Omental fat pad (tissue), 4 donors: ENCODE data around the gene LIF. TPM values are rescaled to one million over a fixed set of nuclear protein-coding genes. Genes with fewer than 3 reads are reported as not detected.
A peak's percentile ranks its signal among the peaks of the same experiment; 100 is the strongest.

Source experiments
- ATAC-seq: fragments of 150-250 bp; one replicate; pipeline ENCODE4 v1.9.1; 2016; ENCODE audit warnings: mild to moderate bottlenecking, moderate library complexity; ENCODE audit not compliant: low FRiP score
- DNase-seq: peaks from one replicate; pipeline ENCODE4 v3.0.0-alpha.2; 2019; ENCODE audit warnings: low spot score
- CTCF ChIP-seq, 3 donors: fragments of 450-650 bp; IDR thresholded peaks; one replicate each; pipeline ENCODE4 v1.5.1; 2016 to 2017; ENCODE audit warnings: antibody characterized with exemption in 3 of 3, mild to moderate bottlenecking in 3 of 3, moderate library complexity in 2 of 3
- total RNA-seq, 4 donors: library from RNA; depleted of rRNA; stranded (reverse); fragments of >200 nt; gene quantifications; one replicate each; pipeline ENCODE4 v1.1.0, GENCODE V29; 2016

LIF gene
- total RNA-seq, 4 donors from 2014 or later: 1.3 to 74.7 (median 24.4) TPM

GRCh38 chr22:30198152-30198825 lies 48.3 kb downstream of the LIF start:
- no peak for TF ChIP-seq CTCF (IDR thresholded peaks at IDR 0.05)
- DNase-seq (no peak), ATAC-seq (no peak)

- no peak for TF ChIP-seq CTCF (IDR thresholded peaks at IDR 0.05)
- ATAC-seq: no peak
- DNase-seq: no peak
These were observed 49.2 kb downstream of the LIF start for GRCh38 chr22:30197389-30197788.

- no peak for ATAC-seq
- TF ChIP-seq CTCF (IDR thresholded peaks at IDR 0.05): no peak
These were observed 49.7 kb downstream of the LIF start for GRCh38 chr22:30196880-30197336.

GRCh38 chr22:30196141-30196879 lies 50.2 kb downstream of the LIF start:
- peak; percentile 88 for ATAC-seq
- no peak for TF ChIP-seq CTCF (IDR thresholded peaks at IDR 0.05)
- peak; percentile 43 for DNase-seq

More at GRCh38 chr22:30196880-30197336, 49.7 kb downstream of the LIF start:
- no peak for DNase-seq

- DNase-seq (no peak), ATAC-seq (no peak)
- TF ChIP-seq CTCF (IDR thresholded peaks at IDR 0.05): no peak
These were observed 51.1 kb downstream of the LIF start for GRCh38 chr22:30195245-30196140.

- DNase-seq: no peak
- no peak for TF ChIP-seq CTCF (IDR thresholded peaks at IDR 0.05)
- ATAC-seq: no peak
These were observed 53.4 kb downstream of the LIF start for GRCh38 chr22:30193031-30193775.
